ENCODE data around the gene AFTPH.

The AFTPH gene

DNA sequence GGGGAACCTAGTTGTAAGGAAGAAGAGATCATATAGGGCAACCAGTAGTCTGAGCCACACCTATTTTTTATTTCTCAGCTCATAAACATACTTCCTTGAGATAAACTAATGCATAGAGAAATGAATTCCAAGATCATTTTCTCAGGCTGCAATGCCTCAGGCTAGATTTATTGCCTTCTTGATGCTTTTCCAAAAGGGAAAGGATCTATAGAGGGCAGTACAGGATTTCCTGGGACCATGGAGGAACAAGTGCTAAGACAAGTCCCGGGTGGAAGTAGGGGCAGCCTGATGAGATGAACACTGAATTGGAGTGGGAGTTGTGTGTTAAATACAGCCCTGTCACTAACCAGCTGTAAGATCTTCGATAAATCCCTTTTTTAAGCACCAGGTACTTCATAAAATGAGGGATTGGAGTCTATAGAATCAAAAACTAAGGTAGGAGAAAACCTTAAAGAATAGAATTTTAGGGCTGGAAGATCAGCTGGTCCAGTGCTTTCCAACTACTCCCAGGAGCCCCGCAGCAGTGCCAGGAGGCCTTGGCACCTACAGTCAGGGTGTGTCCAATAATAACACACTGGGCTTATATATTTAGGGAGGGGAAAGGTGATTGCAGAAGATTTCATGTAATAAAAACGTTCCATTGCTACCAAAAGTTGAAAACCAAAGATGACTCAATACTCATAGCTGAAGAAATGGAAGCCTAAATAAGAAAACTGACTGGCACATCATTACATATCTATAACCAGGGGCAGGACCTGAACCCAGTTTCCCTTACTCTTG, 71.5 kb downstream of the AFTPH start:
- DNase-seq, result no peak

DNA sequence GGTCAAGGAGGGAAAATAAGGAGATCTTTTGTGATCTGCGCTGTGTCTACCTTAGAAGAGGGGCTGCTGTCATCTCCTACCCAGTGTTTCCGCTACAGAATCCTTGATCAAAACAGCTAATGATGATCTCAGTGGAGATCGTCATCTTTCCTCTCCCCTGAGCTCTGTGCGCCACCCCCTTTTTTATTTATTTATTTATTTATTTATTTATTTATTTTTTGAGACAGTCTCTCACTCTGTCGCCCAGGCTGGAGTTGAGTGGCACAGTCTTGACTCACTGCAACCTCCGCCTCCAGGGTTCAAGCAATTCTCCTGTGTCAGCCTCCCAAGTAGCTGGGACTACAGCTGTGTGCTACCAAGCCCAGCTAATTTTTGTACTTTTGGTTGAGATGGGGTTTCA, 74.1 kb downstream of the AFTPH start:
- no peak for DNase-seq

DNA sequence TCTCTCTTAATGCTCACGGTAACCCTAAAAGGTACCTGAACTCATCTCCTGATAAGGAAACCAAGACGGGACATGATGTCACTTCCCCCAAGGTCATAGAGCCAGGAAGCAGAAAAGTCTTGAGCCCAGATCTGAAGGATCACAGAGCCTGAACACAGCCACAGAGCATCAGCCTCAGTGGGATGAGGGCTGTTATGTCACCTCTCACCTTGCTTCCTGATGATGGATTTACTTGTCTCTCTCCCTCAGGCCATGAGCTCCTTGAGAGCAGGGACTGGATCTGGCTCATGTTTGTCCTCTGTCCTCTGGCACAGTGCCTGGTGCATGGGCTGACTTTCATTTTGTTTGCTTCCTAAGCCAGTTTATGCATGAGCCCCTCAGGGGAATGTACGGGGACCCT, 75.3 kb downstream of the AFTPH start:
- no peak for DNase-seq

DNA sequence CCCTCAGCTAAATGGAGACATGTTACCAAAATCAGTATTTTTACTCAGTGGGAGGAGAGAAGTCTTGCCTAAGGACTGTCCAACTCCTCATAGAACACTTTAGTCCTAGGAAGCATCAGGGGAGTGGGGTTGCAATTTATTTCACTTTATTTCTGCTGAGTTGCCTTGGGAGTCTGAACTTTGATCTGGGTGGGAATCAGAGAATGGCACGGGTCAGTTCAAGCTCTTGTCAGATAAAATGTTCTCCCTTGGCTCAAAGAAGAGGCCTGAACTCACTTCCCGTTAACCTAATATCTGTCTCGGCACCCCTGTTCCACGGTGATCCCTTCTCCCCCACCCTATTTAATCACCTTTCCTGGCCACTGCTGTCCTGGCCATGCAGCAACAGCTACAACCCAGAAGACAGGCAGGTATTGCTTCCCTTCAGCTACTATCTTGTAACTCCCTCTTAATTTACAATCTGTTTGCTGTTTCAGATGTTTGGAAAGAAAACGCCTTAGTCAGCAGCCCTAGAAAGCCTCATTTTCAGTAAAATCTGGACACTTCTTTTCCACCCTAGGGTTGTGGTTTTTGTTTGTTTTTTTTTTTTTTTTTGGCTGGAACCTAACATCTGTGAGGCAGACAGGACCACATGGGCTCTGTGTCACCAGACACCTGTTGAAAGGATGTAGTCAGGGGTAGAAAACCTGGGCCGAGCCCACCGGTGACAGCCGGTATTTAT, 77.1 kb downstream of the AFTPH start:
- no peak for DNase-seq

GRCh38 chr2:64601785-64602391, 77.8 kb downstream of the AFTPH start:
- no peak for DNase-seq

- no peak for DNase-seq
Measured at GRCh38 chr2:64602436-64602835, 78.3 kb downstream of the AFTPH start.

GRCh38 chr2:64604155-64604554, 80.0 kb downstream of the AFTPH start:
- DNase-seq, result no peak

- DNase-seq, result no peak
Measured at GRCh38 chr2:64605026-64605471, 80.9 kb downstream of the AFTPH start.

DNA sequence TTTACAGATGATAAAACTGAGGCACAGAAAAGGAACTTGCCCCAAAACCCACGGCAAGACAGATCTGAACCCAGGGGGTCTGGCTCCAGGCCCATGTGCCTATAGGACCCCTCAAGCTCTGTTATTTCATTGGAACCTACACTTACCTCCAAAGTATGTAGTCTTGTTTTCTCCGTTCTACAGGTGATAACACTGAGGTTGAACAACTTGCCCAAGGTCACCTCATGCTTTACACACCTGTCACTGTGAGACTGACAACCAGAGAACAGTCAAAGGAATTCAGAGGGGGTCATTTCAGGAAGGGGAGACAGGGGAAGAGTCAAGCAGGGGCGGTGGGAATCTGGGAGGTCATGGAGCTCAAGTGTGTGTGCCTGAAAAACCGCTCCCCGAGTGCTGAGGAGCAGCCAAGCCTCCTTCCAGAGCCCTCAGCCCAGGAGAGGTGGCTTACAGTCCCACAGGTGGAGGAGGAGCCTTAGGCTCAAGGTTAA, 81.9 kb downstream of the AFTPH start:
- DNase-seq, result no peak

DNA sequence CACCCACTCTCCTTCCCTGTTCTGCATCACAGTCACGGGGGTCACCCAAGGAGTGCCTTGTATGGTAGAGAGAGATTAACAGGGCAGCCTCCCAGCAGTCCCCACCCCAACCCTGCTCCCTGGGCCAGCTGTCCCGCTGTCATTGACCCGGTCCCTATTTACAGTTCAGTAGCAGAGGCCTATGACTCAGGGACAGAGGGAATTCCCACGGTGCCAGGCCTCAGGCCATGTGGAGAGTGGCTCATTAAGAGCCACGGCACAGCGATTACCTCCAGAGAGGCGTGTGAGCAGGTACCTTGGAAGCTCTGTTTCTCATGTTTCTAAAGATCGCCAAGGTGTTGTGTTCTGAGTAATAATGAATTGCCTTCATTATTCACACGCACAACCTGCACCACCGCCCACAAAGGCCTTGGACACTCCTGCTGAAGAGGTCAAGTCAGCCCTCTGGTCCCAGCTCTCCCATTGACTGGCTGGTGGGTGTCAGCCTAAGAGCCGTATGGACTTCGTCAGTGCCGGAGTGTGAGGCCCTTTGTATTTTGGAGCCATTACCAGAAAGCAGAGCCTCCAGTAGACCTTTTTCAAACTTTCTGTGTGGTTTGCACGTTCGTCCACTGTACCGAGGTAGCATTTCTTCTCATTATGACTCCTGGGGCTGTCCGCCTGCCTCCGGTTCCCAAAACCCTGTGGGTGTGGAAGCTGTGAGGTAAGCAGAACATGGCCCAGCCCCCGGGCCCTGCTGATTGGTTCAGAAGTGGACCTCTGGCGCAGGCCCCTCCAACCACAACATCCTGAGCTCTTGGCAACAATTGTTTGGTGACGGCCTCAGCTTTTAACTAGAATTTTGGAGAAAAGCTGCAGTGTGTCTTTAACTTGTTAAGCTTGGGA, 82.6 kb downstream of the AFTPH start:
- DNase-seq, result peak; percentile 20

DNA sequence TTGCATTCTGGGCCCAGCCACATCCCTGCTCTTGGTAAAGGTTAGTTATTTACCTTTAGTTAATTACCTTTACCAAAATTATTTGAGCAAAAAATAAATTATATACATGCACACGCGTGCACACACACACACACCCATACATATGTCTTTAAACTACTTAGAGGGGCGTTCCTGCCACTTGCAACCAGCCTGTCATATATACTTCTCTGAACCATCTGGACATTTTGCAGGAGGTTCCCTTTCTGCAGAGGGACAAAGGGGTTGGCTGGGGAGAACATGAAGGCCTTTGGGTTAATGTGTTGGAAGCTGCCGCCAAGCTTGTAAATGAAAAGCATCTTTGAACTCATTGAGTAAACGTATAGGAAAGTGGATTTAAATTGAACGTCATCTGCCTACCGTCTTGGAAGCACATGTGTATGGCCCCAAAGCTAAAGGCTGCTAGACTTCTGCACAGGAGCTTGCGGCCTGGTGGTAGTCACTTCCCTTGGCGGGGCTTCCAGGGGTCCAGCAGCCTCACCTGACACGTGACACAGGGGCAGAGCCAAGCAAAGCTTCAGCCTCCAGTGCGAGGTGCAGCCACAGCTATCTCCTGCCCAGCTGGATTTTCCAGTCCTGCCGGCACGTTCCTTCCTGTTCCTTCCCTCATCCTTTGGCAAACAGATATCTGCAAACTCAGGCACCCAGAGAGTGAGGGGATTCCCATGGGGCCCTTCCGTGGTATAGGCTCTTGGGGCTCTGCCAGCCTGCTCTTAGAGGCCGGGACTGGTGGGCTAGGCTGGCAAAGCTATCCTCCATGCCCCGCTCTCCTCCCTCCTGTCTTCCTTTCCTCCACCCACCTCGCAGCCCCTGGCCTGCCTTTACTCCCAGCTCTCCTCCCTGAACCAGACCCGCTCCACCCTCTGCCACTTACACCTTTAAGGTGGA, 83.5 kb downstream of the AFTPH start:
- peak; percentile 36 for DNase-seq

DNA sequence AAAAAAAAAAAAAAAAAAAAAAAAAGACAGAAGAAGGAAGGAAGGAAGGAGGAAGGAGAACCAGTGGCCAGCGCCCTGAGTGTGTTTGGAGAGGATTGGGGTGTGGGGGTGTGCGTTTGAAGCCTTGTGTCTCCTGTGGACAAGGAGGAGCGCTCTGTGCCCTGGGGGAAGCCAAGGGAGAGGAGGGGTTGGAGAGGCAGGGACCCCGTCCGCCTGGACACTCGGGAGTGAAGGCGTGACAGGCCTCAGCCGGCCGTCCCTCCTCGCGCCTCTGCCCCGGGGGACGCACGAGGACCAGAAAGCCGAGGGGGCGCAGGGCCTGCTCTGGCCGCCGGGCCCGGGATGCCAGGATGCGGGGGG, 84.7 kb downstream of the AFTPH start:
- DNase-seq, result no peak

GRCh38 chr2:64609227-64609941, 85.3 kb downstream of the AFTPH start:
- no peak for DNase-seq

DNA sequence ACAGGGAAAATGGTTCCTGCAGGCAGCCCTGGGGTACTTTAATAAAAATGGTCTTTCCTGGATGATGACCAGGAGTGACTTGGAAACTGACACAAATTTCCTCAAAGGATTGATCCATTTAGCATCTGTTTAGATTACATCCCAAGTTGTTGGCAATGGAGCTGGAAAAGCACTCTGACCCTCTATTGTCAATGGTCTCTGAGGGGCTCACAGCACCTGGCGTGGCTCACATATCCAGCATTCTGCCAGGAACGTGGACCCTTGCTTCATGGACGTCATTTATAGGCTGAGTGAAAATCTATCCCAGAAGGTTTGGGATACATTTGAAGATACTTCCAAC, 85.8 kb downstream of the AFTPH start:
- DNase-seq, result no peak

GRCh38 chr2:64610316-64610855, 86.3 kb downstream of the AFTPH start:
- DNase-seq, result no peak

DNA sequence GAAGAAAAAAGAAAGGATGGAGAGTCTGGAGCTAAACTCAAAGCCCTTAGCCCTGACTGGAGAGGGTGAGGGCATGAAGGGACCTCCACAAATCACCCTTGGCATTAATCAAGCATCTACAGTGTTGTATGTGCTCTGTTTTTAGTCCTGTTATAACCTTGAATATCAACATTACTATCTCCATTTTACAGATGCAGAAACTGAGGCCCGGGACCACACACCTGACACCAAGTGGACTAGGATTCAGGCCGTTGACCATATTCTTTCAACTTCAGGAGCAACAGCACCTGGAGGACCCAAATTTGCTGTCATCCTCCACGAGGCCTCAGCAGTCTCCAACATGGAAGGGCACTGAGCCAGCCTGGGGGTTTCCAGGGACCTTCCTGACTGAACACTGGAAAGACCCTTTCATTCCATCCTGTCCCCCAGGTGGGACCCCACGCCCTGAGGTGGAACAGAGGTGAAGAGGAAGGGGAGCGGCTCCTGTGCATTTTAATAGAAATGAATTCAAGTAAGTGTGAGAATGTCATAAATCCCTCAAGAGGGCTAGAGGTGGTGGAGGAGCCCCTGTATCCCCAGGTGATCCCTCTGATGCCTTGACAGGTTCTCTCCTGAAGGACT, 88.6 kb downstream of the AFTPH start:
- DNase-seq, result no peak

GRCh38 chr2:64613276-64613675, 89.1 kb downstream of the AFTPH start:
- DNase-seq, result no peak

- DNase-seq, result no peak
Measured at GRCh38 chr2:64615192-64615763, 91.2 kb downstream of the AFTPH start.

DNA sequence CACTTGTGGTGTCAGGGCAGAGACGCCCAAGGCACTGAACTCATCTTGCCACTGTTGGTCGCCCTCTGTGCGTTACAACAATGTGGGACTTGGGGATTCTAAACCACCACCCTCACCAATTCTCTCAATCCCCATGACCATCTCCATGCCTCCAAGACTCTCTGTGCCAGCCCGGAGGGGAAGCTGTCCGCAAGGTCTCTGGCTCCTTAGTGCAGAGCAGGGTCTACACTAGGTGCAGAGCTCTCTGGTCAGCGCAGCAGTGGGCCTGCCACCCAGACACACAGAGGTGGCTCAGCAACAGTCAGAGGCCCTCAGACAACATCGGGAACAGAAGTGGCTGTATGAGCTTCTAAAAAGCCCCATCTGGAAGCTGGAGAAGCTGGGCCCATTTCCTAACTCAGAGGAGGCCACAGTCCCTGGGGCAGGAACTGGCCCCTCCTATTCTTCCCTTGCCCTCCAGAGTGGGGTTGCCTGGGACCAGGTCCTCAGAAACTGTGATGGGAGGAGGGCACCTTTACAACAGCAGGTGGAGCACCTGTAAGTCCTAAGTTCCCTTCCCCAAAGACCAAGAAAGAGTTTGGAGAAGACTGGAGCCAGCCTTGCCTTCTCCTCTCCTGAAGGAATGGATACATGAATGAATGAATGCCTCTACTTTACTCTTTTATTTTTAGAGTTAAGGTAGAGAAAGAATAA, 91.9 kb downstream of the AFTPH start:
- no peak for DNase-seq

All from NCI-H524 treated with DMSO at 0.1 percent for 48 hours (cell line).